ENCODE data around the gene CLTA.
A peak's percentile ranks its signal among the peaks of the same experiment; 100 is the strongest.
"Not testable (repeated sequence)": the region's sequence is repeated elsewhere in the genome, so short reads cannot be mapped to it uniquely, and the experiment has no call there.

CLTA gene

GRCh38 chr9:36158917-36159316 lies 31.8 kb upstream of the CLTA start:
- no peak for DNase-seq

GRCh38 chr9:36159509-36159908 lies 31.2 kb upstream of the CLTA start:
- not testable (repeated sequence) for DNase-seq

- not testable (repeated sequence) for DNase-seq
These were observed 30.6 kb upstream of the CLTA start for GRCh38 chr9:36160126-36160525.

GRCh38 chr9:36161187-36161586 lies 29.5 kb upstream of the CLTA start:
- no peak for DNase-seq

GRCh38 chr9:36162211-36162738 lies 28.4 kb upstream of the CLTA start:
- no peak for DNase-seq

GRCh38 chr9:36163049-36163785 lies 27.5 kb upstream of the CLTA start:
- no peak for DNase-seq

- DNase-seq = no peak
These were observed 26.9 kb upstream of the CLTA start for GRCh38 chr9:36163786-36164170.

GRCh38 chr9:36164372-36164771 lies 26.3 kb upstream of the CLTA start:
- no peak for DNase-seq

- no peak for DNase-seq
These were observed 25.7 kb upstream of the CLTA start for GRCh38 chr9:36164989-36165388.

GRCh38 chr9:36165826-36166167 lies 24.9 kb upstream of the CLTA start:
- DNase-seq = no peak

- DNase-seq = peak; percentile 66
These were observed 24.4 kb upstream of the CLTA start for GRCh38 chr9:36166168-36166927.

- no peak for DNase-seq
These were observed 21.6 kb upstream of the CLTA start, which contains the start of gene CCIN for GRCh38 chr9:36169166-36169565. TSS of gene CCIN (plus strand) at chr9:36169388. CDS start at chr9:36169503, 115 bp downstream.

GRCh38 chr9:36169708-36170107 lies 21.0 kb upstream of the CLTA start:
- no peak for DNase-seq

GRCh38 chr9:36170531-36170930 lies 20.2 kb upstream of the CLTA start:
- DNase-seq = no peak

- no peak for DNase-seq
These were observed 16.9 kb upstream of the CLTA start for GRCh38 chr9:36173861-36174260.

GRCh38 chr9:36174271-36174670 lies 16.4 kb upstream of the CLTA start:
- no peak for DNase-seq

GRCh38 chr9:36174731-36175130 lies 16.0 kb upstream of the CLTA start:
- DNase-seq = no peak

- not testable (repeated sequence) for DNase-seq
These were observed 15.5 kb upstream of the CLTA start for GRCh38 chr9:36175209-36175608.

- DNase-seq = not testable (repeated sequence)
These were observed 14.2 kb upstream of the CLTA start for GRCh38 chr9:36176496-36176895.

GRCh38 chr9:36177571-36177970 lies 13.2 kb upstream of the CLTA start:
- no peak for DNase-seq

GRCh38 chr9:36180243-36180642 lies 10.5 kb upstream of the CLTA start:
- DNase-seq = not testable (repeated sequence)

- DNase-seq = no peak
These were observed 3.3 kb upstream of the CLTA start for GRCh38 chr9:36187414-36187813.

GRCh38 chr9:36188212-36188611 lies 2.5 kb upstream of the CLTA start:
- no peak for DNase-seq

- DNase-seq = no peak
These were observed 745 bp upstream of the CLTA start for GRCh38 chr9:36189976-36190375.
